Activated CD4-positive, alpha-beta T cell treated with anti-CD3 and anti-CD28 coated beads for 24 hours (primary cell): ENCODE results near the gene IFNL1.
"Not testable (repeated sequence)": the region's sequence is repeated elsewhere in the genome, so short reads cannot be mapped to it uniquely, and the experiment has no call there.

Experiments
- DNase-seq, 2 donors: peaks; one replicate each; pipeline ENCODE4 v3.0.0-alpha.2; 2020; ENCODE audit warnings: low read depth in 2 of 2

The IFNL1 gene

DNA sequence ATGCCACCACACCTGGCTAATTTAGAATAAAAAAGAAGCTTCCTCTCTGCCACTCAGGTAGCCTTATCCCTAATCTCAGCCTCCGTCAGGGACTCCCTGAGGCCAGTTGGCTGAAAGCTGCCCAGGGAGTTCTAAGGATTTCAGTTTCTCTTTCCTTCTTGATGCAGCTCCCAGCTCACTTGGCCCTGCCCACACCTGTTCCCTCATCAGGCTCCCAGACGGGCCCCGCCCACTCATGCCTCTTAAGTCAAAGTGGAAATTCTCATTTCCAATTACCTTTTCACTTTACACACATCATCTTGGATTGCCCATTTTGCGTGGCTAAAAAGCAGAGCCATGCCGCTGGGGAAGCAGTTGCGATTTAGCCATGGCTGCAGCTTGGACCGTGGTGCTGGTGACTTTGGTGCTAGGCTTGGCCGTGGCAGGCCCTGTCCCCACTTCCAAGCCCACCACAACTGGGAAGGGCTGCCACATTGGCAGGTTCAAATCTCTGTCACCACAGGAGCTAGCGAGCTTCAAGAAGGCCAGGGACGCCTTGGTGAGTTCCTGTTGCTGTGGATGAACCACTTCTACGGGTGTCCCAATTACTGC, at the start of gene IFNL1:
Gene IFNL1, plus strand, starts transcription at position 353 of the 591 bp plus-strand sequence. Its CDS starts 15 bp downstream, at position 368.
- DNase-seq, result no peak

DNA sequence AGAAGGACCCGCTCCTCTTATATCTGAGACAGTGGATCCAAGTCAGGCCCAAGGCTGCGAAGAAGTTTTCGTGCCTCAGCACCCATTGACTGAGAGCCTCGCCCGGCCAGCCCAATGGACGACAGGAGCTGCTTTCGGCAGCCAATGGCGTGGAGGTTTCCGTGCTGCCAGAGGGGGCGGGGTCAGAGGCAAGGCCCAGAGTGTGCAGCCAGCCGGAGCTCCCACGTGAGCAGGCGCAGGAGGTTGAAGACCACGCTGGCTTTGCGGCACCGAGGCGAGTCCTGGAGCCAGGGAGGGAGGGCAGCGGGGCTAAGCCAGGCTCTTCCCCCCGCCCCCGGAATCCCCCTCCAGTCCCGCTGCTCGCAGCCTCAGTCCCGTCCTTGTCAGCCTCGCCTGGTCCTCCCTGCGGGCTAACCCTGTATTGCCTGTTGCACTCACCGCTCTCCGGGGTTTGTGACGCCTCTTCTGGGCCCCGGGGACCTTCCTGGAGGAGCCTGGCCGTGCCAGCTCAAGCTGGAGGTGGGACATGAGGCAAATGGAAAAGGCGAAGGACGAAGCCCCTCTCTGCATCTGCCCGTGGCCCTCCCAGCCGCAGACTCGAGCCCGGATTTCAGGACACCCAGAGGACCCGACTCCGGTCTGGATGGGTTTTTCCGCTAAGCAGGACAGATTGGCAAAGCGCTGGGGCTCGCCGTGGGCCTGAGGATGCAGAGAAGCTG, 49.1 kb upstream of the IFNL1 start:
- peak in 1 of 2 donors; percentile 32 for DNase-seq

DNA sequence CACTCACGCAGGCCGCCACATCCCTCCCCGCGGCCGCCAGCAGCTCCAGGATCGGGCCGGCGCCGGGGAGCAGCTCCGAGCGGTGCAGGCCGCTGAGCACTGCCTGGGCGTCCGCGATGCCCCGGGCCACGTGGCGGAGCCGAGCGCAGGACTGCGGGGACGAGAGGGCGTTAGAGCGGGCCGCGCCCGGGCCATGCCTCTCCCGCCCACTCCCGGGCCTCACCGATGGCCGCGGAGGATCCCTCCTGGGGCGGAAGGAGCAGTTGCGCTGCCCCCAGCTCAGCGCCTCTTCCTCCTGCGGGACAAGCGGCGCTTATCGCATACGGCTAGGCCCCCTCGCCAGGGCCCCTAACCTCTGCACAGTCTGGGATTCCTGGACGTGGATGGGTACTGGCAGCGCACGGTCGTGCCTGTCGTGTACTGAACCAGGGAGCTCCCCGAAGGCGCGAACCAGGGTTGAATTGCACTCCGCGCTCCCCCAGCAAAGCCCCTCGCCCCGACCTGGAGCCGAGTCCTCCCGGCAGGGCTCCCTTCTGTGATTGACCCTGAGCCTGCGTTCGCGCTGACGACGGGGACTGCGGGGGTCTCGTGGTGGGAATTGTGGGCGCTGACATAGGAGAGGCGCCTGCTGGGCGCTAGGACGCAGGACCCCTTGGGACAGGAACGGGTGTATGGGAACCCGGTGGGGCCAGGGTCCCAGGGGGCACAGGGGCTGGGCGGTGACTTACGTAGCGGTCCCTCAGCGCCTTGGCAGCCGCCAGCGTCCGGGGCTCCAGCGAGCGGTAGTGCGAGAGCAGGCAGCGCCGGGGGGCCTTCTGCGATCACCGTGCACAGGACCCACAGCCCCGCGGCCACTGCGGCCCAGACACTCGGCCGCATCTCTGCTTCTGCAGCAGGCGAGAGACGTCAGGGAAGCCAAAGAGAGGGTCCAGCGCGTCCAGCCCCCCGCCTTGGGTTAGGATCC, 48.2 kb upstream of the IFNL1 start:
- DNase-seq, result no peak

DNA sequence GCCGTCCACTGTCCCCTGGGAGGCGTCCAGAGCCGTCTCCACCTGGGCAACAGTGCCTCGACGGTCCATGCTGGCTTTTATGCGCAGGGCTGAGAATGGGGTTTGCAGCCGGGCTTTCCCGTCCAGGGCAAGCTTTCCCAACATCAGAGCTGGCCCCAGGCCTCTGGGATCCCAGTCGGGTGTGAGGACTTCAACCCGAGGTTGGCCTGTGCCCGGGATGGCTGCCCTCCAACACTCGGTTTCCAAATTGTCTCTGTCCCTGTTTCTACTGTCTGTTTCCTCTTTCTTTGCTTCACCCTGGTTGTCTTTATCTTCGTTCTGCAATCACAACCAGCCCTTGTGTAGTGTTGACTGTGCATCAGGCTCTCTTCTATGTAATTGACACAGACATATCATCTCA, 47.4 kb upstream of the IFNL1 start, which contains the start of gene IFNL4:
Gene IFNL4, minus strand, starts transcription at position 51 of the 400 bp plus-strand sequence.
- no peak for DNase-seq

DNA sequence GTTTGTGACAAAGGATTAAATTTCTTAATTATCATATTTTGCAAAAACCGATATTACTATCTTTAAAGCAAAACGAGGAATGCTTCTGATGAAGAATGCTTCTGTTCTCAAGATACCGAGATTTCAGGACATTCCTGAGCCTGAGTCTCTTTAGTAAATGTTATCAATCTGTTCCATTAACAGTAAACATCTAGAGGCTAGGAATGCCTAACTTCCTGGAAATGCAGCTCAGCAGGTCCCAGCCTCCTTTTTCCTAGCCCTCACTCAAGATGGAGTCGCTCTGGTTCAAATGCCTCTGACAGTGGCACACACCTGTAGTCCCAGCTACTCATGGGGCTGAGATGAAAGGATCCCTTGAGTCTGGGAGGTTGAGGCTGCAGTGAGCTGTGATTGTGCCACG, 45.1 kb upstream of the IFNL1 start:
- no peak for DNase-seq

DNA sequence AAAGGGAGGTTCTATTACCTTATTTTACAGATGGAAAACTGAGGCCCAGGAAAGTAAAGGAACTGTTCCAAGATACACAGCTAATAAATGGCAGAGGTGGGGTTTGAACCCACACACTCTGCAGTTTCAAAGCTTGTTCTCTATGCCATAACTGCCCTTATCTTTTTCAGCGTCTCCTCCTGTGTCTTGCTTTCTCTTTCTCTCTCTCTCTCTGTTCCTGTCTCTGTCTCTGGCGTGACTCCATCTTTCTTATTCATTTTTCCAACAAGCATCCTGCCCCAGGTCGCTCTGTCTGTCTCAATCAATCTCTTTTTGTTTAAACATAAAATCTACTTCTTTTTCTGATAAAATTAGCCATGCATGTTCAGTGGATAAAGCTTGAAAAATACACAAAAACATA, 44.4 kb upstream of the IFNL1 start:
- no peak for DNase-seq

DNA sequence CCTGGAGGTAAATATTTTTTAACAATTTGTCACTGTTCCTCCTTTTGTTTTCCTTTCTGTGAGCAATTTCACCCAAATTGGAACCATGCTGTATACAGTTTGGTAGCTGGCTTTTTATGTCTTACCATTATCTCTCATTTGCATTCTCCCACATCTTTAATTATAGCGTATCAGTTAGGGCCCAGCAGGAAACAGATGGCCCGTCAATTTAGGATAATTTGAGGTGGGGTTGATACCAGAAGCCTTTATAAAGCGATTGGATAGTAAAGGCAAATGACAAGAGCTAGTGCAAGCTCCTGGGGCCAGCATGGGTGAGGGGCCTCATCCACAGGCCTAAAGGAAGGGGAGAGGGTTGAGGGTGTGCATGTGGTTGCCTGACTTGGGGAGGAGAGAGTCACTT, 43.7 kb upstream of the IFNL1 start:
- no peak for DNase-seq

DNA sequence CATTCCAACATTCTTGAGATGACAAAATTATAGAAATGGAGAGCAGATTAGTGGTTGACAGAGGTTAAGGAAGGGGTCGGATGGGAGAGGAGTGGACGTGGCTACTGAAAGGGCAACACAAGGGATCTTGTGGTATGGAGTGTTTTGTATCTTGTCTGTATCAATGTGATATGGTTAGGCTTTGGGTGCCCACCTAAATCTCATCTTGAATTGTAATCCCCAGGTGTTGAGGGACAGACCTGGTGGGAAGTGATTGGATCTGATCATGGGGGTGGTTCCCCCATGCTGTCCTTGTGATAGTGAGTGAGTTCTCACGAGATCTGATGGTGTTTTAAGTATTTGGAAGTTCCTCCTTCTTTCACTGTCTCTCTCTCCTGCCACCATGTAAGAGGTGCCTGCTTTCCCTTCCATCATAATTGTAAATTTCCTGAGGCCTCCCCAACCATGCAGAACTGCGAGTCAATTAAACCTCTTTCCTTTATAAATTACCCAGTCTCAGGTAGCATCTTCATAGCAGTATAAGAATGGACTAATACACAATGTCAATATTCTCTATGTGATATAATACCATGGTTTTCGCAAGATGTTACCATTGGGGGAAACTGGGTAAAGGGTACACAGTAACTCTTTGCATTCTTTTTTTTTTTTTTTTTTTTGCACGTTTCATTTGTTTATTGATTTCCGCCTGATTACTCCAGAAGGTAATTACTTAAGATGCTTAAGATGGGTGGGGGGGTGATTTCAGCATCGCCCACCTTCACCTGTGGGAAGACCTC, 42.6 kb upstream of the IFNL1 start:
- no peak for DNase-seq

DNA sequence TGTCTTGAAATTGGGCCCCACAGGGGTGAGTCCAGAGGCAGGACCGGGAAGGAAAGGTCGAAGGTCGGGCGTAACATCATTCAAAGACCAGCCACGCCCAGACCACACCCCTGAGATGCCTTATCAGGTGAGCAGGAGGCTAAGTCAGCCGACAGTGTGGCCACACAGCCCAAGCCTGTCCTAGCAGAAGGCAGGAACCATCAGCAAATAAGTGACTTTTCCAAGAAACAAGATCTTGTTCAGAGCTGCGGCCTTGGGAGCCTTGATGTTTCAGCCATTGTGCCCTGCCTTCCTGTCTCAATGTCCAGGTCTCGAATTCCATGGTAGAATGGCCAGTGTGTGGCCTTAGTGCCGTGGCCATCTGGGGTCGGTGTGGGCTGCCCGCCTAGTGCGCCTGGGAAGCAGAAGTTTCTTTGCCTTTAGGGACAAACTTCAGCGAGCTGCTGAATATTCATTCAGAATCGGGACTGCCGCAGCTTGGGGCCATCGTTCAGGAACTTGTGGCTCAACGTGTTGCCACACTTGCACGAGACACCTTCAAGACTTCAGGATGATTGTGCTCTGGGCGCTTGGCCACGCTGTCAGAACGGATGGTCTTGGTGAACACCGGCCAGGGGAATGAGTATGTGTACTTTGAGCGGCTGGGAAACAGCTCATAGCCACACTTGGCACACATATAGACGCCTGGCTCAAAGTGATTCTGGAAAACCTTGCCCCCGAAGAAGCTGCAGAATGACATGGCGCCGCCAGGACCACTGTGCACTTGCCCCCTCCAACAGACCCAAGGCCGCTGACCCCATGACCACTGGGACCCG, 41.5 kb upstream of the IFNL1 start:
- DNase-seq, result no peak

DNA sequence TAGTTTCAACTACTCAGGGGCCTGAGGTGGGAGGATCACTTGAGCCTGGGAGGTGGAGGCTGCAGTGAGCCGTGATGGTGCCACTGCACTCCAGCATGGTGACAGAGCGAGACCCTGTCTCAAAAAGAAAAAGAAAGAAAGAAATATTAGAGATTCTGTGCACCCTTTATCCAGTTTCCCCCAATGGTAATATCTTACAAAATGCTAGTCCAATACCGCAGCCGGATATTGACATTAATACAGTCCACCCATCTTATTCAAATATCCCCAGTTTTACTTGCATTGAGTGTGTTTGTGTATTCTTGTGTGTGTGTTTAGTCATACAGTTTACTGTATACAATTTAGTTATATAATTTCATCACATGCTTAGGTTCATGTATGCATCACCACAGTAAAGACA, 39.0 kb upstream of the IFNL1 start:
- DNase-seq, result no peak

DNA sequence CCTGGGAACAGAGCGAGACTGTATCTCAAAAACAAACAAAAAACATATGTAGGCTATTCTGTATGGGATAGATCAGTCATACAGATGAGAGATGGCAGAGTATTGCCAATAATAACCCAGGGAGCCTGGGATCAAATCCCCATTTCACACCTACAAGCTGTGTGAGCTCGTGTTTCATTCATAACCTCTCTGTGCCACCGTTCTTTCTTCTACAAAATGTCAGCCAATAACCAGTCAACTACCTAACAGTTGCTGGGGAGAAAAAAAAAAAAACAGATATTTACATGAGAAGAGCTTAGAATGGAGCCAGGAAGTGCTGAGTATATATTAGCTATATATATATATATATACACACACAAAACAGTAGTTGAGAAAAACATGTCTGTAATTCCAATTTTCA, 34.5 kb upstream of the IFNL1 start:
- no peak for DNase-seq

DNA sequence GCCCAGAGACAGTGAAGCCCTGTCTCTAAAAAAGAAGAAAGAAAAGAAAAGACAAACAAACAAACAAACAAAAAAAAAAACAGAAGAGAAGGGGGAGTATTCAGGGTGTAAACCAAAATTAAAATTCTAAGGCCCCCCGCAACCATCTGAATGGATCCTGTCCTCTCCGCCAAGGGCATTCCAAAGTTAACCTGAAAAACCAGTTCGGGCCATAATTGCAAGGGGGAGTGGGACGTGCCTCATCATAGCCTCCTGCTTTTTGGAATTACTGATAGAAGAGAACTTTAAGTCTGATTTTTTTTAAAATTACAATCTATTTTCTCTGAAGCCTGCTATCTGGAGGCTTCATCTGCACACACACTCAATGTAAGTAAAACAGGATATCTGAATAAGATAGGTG, 33.7 kb upstream of the IFNL1 start:
- DNase-seq, result no peak

DNA sequence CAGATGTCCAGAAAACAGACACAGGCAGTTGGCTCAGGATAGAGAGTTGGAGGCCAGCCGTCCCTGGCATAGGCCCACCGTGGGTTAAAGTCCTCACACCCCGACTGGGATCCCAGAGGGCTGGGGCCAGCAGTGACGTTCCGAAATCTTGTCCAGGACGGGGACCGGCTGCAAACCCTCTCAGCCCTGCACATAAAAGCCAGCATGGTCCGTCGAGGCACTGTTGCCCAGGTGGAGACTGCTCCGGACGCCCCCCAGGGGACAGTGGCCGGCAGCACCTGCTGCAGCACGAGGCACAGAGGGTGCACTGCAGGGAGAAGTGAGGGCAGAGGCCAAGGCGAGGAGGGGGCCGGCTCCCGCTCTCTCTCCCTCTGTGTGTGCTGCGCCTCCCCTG, 32.3 kb upstream of the IFNL1 start:
- no peak for DNase-seq

DNA sequence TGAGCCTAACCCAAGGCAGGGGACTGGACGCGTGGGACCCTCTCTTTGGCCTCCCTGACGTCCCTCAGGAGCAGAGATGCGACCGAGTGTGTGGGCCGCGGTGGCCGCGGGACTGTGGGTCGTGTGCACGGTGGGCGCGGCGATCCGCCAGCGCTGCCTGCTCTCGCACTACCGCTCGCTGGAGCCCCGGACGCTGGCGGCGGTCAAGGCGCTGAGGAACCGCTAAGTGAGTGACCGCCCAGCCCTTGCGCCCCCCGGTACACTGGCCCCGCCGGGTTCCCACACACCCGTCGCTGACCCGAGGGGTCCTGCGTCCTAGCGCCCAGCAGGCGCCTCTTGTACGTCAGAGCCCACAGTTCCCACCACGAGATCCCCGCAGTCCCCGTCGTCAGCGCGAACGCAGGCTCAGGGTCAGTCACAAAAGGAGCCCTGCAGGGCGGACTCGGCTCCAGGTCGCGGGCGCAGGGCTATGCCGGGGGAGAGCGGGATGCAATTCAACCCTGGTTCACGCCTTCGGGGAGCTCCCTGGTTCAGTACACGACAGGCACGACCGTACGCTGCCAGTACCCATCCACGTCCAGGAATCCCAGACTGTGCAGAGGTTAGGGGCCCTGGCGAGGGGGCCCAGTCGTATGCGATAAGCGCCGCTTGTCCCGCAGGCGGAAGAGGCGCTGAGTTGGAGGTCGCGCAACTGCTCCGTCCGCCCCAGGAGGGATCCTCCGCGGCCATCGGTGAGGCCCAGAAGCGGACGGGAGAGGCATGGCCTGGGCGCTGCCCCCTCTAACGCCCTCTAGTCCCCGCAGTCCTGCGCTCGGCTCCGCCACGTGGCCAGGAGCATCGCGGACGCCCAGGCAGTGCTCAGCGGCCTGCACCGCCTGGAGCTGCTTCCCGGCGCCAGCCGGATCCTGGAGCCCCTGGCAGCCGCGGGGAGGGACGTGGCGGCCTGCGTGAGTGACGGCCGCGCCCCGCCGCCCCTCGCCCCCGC, 31.6 kb upstream of the IFNL1 start:
- no peak for DNase-seq

DNA sequence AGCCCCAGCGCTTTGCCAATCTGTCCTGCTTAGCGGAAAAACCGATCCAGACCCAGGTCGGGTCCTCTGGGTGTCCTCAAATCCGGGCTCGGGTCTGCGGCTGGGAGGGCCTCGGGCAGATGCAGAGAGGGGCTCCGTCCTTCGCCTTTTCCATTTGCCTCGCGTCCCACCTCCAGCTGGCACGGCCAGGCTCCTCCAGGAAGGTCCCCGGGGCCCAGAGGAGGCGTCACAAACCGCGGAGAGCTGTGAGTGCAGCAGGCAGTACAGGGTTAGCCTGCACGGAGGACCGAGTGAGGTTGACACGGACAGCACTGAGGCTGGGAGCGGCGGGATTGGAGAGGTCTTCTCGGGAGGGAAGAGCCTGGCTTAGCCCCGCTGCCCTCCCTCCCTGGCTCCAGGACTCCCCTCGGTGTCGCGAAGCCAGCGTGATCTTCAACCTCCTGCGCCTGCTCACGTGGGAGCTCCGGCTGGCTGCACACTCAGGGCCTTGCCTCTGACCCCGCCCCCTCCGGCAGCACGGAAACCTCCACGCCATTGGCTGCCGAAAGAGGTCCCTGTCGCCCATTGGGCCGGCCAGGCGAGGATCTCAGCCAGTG, 30.8 kb upstream of the IFNL1 start:
- no peak for DNase-seq

DNA sequence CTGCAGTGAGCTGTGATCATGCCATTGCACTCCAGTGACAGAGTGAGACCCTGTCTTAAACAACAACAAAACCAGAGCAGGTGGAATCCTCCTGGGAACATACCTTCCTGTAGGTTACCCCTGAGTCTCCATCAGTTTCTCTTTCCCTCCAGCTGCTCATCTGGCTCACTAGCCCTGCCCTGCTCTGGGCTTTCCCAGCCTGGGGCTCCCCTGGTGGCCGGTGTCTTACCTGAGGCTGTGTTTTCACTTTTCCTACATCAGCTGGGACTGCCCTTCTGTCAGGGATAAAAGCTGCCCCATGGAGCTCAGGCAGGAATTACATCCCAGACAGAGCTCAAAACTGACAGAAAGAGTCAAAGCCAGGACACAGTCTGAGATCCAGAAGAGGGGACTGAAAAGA, 28.1 kb upstream of the IFNL1 start, which contains the start of gene IFNL2:
Gene IFNL2, plus strand, starts transcription at position 312 of the 400 bp plus-strand sequence. CDS start 173 bp downstream, outside the sequence.
- DNase-seq, result not testable (repeated sequence)

DNA sequence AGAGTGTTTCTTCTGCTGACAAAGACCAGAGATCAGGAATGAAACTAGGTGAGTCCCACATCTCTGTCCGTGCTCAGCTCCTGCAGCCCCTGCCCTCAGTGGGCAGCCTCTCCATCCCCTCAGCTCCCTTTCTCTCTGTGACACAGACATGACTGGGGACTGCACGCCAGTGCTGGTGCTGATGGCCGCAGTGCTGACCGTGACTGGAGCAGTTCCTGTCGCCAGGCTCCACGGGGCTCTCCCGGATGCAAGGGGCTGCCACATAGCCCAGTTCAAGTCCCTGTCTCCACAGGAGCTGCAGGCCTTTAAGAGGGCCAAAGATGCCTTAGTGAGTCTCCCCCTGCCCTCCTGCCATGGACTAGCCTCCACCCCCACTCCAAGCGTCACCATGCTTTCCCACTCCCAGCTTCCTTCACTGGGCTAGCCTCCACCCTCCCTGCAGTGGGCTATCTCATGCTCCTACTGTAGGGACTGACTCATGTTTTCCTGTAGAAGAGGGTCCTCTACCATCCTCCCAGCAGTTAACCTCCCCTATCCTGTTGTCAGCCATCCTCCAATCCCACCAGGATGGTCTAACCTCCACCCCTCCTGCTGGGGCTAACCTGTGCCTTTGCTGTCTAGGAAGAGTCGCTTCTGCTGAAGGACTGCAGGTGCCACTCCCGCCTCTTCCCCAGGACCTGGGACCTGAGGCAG, 27.5 kb upstream of the IFNL1 start:
- not testable (repeated sequence) for DNase-seq

DNA sequence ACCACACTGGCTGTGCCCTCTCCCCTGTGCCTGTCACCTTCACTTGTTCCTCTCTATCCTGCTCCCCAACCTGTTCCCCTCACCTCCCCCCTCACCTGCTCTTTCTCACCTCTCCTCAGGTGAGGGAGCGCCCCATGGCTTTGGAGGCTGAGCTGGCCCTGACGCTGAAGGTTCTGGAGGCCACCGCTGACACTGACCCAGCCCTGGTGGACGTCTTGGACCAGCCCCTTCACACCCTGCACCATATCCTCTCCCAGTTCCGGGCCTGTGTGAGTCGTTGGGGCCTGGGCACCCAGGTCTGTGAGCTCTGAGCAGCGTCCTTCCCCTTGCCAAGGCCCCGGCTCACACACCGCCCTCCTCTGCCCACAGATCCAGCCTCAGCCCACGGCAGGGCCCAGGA, 26.8 kb upstream of the IFNL1 start:
- not testable (repeated sequence) for DNase-seq
